HepG2 (cell line): ENCODE measurements around the gene MT1A. TPM values are rescaled to one million over a fixed set of nuclear protein-coding genes. Genes with fewer than 3 reads are reported as not detected.
A peak's percentile ranks its signal among the peaks of the same experiment; 100 is the strongest.

ENCODE experiments used
- ATF2 ChIP-seq: sonication (generic); formaldehyde crosslinking; IDR thresholded peaks from 2 replicates; pipeline ENCODE4 v1.4.0; 2020; ENCODE audit warnings: missing genetic modification reagents
- ELF4 ChIP-seq: sonication (generic); formaldehyde crosslinking; IDR thresholded peaks from 2 replicates; pipeline ENCODE4 v1.5.0; 2020; ENCODE audit warnings: missing genetic modification reagents, mild to moderate bottlenecking, moderate library complexity, borderline replicate concordance
- NFKBIZ ChIP-seq: IDR thresholded peaks from 2 replicates; pipeline ENCODE4 v1.6.1; 2018; ENCODE audit warnings: missing genetic modification reagents, missing compliant biosample characterization
- SYNCRIP ChIP-seq: fragments of 200-400 bp; formaldehyde crosslinking; IDR thresholded peaks from 2 replicates; pipeline ENCODE4 v1.6.1; 2018; ENCODE audit warnings: mild to moderate bottlenecking, low read depth, low read length; ENCODE audit not compliant: insufficient read depth
- ZFY ChIP-seq: sonication (generic); formaldehyde crosslinking; IDR thresholded peaks from 2 replicates; pipeline ENCODE4 v1.4.0; 2020; ENCODE audit warnings: missing genetic modification reagents
- ZNF567 ChIP-seq: sonication (generic); formaldehyde crosslinking; IDR thresholded peaks from 2 replicates; pipeline ENCODE4 v1.8.1; 2023; ENCODE audit warnings: mild to moderate bottlenecking, missing genetic modification reagents, borderline replicate concordance
- ZNF784 ChIP-seq: sonication (generic); formaldehyde crosslinking; IDR thresholded peaks from 2 replicates; pipeline ENCODE4 v1.5.1; 2020; ENCODE audit warnings: missing genetic modification reagents, mild to moderate bottlenecking, borderline replicate concordance
- polyA plus RNA-seq, 8 experiments: library from polyadenylated mRNA; depleted of rRNA in 3 of 8; stranded (reverse) in 7 of 8; unstranded in 1 of 8; fragments of >200 nt; fragmentation: Illumina TruSeq in 4 of 8; extraction: Trizol in 4 of 8; gene quantifications; 2 replicates each; pipeline versions ENCODE4 v1.2.1 to v1.2.3, GENCODE V29; 2011 to 2016; ENCODE audit warnings: low read depth in 4 of 8, missing spikeins in 1 of 8, mixed read lengths in 1 of 8; ENCODE audit not compliant: insufficient read depth in 1 of 8
- total RNA-seq, 5 experiments: library from RNA; depleted of rRNA; stranded (reverse); fragments of >200 nt; fragmentation: Illumina TruSeq; extraction: Trizol; gene quantifications; 2 replicates each; pipeline ENCODE4 v1.2.3, GENCODE V29; 2016; ENCODE audit warnings: low read depth in 1 of 5
- TF ChIP-seq, protein P1 (sequence below): sonication (generic); formaldehyde crosslinking; IDR thresholded peaks from 2 replicates; pipeline ENCODE4 v1.9.0; 2022; ENCODE audit warnings: missing genetic modification reagents, mild to moderate bottlenecking, borderline replicate concordance
- TF ChIP-seq, protein P2 (sequence below): sonication (generic); formaldehyde crosslinking; IDR thresholded peaks from 2 replicates; pipeline ENCODE4 v1.4.0; 2020; ENCODE audit warnings: mild to moderate bottlenecking, missing genetic modification reagents
- TF ChIP-seq, protein P3 (sequence below): IDR thresholded peaks from 2 replicates; pipeline ENCODE4 v1.6.1; 2016; ENCODE audit warnings: low read depth, missing genetic modification reagents, missing compliant biosample characterization

MT1A gene
- total and polyA plus RNA-seq, 2 of the 13 experiments (the other 11 are each of a cell fraction or from before 2014, with no cell fraction given) = 8.3 to 10.4 TPM

GRCh38 chr16:56606476-56607108 is 31.9 kb upstream of the MT1A start (continued):
- peak; percentile 90; the same call in 1 of the 2 replicates for TF ChIP-seq ZNF567 (CRISPR knock-in tag)
- 0 out of 2 replicates have a peak, but pooled peaks have one; percentile 7 for TF ChIP-seq ZNF784 (CRISPR knock-in tag)
- TF ChIP-seq, protein P1, sequence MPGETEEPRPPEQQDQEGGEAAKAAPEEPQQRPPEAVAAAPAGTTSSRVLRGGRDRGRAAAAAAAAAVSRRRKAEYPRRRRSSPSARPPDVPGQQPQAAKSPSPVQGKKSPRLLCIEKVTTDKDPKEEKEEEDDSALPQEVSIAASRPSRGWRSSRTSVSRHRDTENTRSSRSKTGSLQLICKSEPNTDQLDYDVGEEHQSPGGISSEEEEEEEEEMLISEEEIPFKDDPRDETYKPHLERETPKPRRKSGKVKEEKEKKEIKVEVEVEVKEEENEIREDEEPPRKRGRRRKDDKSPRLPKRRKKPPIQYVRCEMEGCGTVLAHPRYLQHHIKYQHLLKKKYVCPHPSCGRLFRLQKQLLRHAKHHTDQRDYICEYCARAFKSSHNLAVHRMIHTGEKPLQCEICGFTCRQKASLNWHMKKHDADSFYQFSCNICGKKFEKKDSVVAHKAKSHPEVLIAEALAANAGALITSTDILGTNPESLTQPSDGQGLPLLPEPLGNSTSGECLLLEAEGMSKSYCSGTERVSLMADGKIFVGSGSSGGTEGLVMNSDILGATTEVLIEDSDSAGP = no peak
- 0 out of 2 replicates have a peak, but pooled peaks have one; percentile 14 for TF ChIP-seq NFKBIZ
- TF ChIP-seq ELF4 (CRISPR knock-in tag) = 0 out of 2 replicates have a peak, but pooled peaks have one; percentile 6
- TF ChIP-seq, protein P2, sequence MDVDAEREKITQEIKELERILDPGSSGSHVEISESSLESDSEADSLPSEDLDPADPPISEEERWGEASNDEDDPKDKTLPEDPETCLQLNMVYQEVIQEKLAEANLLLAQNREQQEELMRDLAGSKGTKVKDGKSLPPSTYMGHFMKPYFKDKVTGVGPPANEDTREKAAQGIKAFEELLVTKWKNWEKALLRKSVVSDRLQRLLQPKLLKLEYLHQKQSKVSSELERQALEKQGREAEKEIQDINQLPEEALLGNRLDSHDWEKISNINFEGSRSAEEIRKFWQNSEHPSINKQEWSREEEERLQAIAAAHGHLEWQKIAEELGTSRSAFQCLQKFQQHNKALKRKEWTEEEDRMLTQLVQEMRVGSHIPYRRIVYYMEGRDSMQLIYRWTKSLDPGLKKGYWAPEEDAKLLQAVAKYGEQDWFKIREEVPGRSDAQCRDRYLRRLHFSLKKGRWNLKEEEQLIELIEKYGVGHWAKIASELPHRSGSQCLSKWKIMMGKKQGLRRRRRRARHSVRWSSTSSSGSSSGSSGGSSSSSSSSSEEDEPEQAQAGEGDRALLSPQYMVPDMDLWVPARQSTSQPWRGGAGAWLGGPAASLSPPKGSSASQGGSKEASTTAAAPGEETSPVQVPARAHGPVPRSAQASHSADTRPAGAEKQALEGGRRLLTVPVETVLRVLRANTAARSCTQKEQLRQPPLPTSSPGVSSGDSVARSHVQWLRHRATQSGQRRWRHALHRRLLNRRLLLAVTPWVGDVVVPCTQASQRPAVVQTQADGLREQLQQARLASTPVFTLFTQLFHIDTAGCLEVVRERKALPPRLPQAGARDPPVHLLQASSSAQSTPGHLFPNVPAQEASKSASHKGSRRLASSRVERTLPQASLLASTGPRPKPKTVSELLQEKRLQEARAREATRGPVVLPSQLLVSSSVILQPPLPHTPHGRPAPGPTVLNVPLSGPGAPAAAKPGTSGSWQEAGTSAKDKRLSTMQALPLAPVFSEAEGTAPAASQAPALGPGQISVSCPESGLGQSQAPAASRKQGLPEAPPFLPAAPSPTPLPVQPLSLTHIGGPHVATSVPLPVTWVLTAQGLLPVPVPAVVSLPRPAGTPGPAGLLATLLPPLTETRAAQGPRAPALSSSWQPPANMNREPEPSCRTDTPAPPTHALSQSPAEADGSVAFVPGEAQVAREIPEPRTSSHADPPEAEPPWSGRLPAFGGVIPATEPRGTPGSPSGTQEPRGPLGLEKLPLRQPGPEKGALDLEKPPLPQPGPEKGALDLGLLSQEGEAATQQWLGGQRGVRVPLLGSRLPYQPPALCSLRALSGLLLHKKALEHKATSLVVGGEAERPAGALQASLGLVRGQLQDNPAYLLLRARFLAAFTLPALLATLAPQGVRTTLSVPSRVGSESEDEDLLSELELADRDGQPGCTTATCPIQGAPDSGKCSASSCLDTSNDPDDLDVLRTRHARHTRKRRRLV (CRISPR knock-in tag) = no peak
- TF ChIP-seq ATF2 (CRISPR knock-in tag) = no peak; the same call in 1 of the 2 replicates
- no peak for TF ChIP-seq SYNCRIP
- TF ChIP-seq, protein P3, sequence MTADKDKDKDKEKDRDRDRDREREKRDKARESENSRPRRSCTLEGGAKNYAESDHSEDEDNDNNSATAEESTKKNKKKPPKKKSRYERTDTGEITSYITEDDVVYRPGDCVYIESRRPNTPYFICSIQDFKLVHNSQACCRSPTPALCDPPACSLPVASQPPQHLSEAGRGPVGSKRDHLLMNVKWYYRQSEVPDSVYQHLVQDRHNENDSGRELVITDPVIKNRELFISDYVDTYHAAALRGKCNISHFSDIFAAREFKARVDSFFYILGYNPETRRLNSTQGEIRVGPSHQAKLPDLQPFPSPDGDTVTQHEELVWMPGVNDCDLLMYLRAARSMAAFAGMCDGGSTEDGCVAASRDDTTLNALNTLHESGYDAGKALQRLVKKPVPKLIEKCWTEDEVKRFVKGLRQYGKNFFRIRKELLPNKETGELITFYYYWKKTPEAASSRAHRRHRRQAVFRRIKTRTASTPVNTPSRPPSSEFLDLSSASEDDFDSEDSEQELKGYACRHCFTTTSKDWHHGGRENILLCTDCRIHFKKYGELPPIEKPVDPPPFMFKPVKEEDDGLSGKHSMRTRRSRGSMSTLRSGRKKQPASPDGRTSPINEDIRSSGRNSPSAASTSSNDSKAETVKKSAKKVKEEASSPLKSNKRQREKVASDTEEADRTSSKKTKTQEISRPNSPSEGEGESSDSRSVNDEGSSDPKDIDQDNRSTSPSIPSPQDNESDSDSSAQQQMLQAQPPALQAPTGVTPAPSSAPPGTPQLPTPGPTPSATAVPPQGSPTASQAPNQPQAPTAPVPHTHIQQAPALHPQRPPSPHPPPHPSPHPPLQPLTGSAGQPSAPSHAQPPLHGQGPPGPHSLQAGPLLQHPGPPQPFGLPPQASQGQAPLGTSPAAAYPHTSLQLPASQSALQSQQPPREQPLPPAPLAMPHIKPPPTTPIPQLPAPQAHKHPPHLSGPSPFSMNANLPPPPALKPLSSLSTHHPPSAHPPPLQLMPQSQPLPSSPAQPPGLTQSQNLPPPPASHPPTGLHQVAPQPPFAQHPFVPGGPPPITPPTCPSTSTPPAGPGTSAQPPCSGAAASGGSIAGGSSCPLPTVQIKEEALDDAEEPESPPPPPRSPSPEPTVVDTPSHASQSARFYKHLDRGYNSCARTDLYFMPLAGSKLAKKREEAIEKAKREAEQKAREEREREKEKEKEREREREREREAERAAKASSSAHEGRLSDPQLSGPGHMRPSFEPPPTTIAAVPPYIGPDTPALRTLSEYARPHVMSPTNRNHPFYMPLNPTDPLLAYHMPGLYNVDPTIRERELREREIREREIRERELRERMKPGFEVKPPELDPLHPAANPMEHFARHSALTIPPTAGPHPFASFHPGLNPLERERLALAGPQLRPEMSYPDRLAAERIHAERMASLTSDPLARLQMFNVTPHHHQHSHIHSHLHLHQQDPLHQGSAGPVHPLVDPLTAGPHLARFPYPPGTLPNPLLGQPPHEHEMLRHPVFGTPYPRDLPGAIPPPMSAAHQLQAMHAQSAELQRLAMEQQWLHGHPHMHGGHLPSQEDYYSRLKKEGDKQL (CRISPR knock-in tag) = peak; percentile 33; the same call in 1 of the 2 replicates
- TF ChIP-seq ZFY (CRISPR knock-in tag) = no peak
